SU-DHL-6 (cell line): ENCODE data around the gene RAE1.
"Not testable (repeated sequence)": the region's sequence is repeated elsewhere in the genome, so short reads cannot be mapped to it uniquely, and the experiment has no call there.

Experiments used
- H2AFZ ChIP-seq: fragments of 200-600 bp; sonication (generic); 2 replicates; pipeline ENCODE4 v1.6.1; 2014; ENCODE audit warnings: low read depth, mild to moderate bottlenecking, moderate library complexity, mixed read lengths, antibody characterized with exemption, low read length; ENCODE audit not compliant: severe bottlenecking
- H3F3A ChIP-seq: fragments of 200-600 bp; shearing (Covaris generic); 2 replicates; pipeline ENCODE4 v1.6.0; 2016; ENCODE audit warnings: antibody characterized with exemption, mild to moderate bottlenecking; ENCODE audit not compliant: insufficient read depth
- H3K27ac ChIP-seq: fragments of 200-600 bp; sonication (generic); 2 replicates; pipeline ENCODE4 v1.5.1; 2016; ENCODE audit warnings: low read depth, mild to moderate bottlenecking, low read length, moderate library complexity, mixed read lengths
- H3K27me3 ChIP-seq: fragments of 200-600 bp; sonication (generic), shearing (Covaris generic); 2 replicates; pipeline ENCODE4 v1.6.0; 2014; ENCODE audit warnings: mild to moderate bottlenecking, low read length
- H3K36me3 ChIP-seq: fragments of 200-600 bp; sonication (generic); 2 replicates; pipeline ENCODE4 v1.6.1; 2014; ENCODE audit warnings: mild to moderate bottlenecking, low read length, mixed read lengths
- H3K4me2 ChIP-seq: fragments of 300-600, 200-600 bp; shearing (Covaris generic), sonication (generic); 2 replicates; pipeline ENCODE4 v1.6.0; 2014; ENCODE audit warnings: low read length, low read depth, mild to moderate bottlenecking; ENCODE audit not compliant: poor library complexity, severe bottlenecking
- H3K4me3 ChIP-seq: fragments of 200-600 bp; sonication (generic); 2 replicates; pipeline ENCODE4 v1.5.1; 2014; ENCODE audit warnings: antibody characterized with exemption, low read length, mild to moderate bottlenecking, mixed read lengths; ENCODE audit not compliant: insufficient read depth, poor library complexity, severe bottlenecking
- H3K79me2 ChIP-seq: fragments of 200-600 bp; sonication (generic); 2 replicates; pipeline ENCODE4 v1.6.1; 2014; ENCODE audit warnings: mild to moderate bottlenecking, low read length, moderate library complexity; ENCODE audit not compliant: insufficient read depth
- H3K9ac ChIP-seq: fragments of 200-600 bp; sonication (generic); 2 replicates; pipeline ENCODE4 v1.7.0; 2014; ENCODE audit warnings: mild to moderate bottlenecking, low read length
- H3K9me2 ChIP-seq: fragments of 200-600 bp; sonication (generic); replicated peaks from 2 replicates; pipeline ENCODE4 v1.6.1; 2014; ENCODE audit warnings: low read length; ENCODE audit not compliant: insufficient read depth
- H3K9me3 ChIP-seq: fragments of 200-600 bp; sonication (generic); 2 replicates; pipeline ENCODE4 v1.6.1; 2014; ENCODE audit warnings: low read length, mixed read lengths; ENCODE audit not compliant: insufficient read depth
- H4K20me1 ChIP-seq: fragments of 200-600 bp; sonication (generic); 2 replicates; pipeline ENCODE4 v1.6.1; 2014; ENCODE audit warnings: low read depth, mild to moderate bottlenecking, antibody characterized with exemption, low read length, moderate library complexity, mixed read lengths
- EZH2phosphoT487 ChIP-seq: fragments of 200-600 bp; sonication (generic), shearing (Covaris generic); conservative IDR thresholded peaks from 2 replicates; pipeline ENCODE4 v1.6.1; 2018; ENCODE audit warnings: mild to moderate bottlenecking, antibody characterized with exemption, low read length, moderate library complexity, mixed read lengths
- TF ChIP-seq, protein P1 (sequence below): fragments of 200-600 bp; sonication (generic); IDR thresholded peaks from one replicate; pipeline ENCODE4 v1.5.1; 2017; ENCODE audit warnings: antibody characterized with exemption, mild to moderate bottlenecking, low read length, moderate library complexity; ENCODE audit not compliant: insufficient read depth, poor library complexity, severe bottlenecking

Gene RAE1

DNA sequence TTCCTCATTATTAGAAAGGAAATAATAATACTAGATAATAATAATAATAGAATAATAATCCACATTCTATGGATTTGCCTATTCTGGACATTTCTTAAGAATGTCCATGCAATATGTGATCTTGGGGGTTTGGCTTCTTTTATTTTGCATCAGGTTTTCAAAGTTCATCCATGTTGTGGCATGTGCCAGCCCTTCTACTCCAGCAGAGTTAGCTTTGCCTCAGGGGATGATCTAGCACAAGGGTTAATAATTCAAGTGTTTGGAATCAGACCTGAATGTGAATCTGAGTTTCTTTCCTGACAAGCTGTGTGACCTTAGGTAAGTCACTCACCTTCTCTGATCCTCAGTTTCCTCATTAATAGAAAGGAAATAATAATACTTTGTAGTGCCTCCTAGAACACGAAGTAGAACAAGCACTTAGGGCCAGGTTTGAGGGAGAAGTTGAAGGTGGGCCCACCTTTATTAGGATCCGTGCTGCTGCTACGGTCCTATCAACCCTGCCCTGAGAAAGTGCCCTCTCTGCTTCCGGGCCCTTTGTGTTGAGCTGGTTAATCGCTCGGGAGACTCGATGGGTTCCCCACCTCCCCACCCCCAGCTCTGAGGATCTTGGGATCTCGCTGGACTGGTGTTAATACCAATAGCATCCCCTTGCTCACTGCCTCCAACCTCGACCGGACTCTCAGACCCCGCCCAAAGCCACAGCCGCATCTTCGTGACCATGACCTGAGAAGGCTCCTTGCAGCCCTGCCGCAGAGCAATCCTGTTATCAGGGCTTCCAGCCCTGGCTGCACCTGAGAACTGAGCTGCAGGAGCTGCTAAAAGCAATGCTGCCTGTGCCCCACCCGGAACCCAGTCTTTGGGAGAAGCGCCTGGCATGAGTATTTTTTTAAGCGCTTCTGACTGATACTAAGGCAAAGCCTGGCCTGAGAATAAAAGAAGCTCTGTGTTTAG lies 67.0 kb downstream of the RAE1 start:
- Histone ChIP-seq H3K79me2 (no peaks in the 10 kb centered on the region), H3K27ac (no peak overlapping the region), H3K9me3 (no peaks in the 10 kb centered on the region), H3K27me3 (no peaks in the 10 kb centered on the region), H3F3A (no peaks in the 10 kb centered on the region), H3K36me3 (no peaks in the 10 kb centered on the region), H3K4me2 (no peak overlapping the region), H4K20me1 (no peaks in the 10 kb centered on the region), H3K4me3 (no peak overlapping the region), H2AFZ (no peak overlapping the region), H3K9me2 (no peaks in the 10 kb centered on the region), H3K9ac (no peak overlapping the region)
- TF ChIP-seq, protein P1, sequence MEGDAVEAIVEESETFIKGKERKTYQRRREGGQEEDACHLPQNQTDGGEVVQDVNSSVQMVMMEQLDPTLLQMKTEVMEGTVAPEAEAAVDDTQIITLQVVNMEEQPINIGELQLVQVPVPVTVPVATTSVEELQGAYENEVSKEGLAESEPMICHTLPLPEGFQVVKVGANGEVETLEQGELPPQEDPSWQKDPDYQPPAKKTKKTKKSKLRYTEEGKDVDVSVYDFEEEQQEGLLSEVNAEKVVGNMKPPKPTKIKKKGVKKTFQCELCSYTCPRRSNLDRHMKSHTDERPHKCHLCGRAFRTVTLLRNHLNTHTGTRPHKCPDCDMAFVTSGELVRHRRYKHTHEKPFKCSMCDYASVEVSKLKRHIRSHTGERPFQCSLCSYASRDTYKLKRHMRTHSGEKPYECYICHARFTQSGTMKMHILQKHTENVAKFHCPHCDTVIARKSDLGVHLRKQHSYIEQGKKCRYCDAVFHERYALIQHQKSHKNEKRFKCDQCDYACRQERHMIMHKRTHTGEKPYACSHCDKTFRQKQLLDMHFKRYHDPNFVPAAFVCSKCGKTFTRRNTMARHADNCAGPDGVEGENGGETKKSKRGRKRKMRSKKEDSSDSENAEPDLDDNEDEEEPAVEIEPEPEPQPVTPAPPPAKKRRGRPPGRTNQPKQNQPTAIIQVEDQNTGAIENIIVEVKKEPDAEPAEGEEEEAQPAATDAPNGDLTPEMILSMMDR = no peak
- no peak for TF ChIP-seq EZH2phosphoT487

DNA sequence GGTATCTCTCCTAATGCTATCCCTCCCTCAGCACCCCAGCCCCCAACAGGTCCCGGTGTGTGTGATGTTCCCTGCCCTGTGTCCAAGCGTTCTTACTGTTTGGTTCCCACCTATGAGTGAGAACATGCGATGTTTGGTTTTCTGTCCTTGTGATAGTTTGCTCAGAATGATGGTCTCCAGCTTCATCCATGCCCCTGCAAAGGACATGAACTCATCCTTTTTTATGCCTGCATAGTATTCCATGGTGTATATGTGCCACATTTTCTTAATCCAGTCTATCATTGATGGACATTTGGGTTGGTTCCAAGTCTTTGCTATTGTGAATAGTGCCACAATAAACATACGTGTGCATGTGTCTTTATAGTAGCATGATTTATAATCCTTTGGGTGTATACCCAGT lies 68.4 kb downstream of the RAE1 start:
- H3K36me3 ChIP-seq, H3K27me3 ChIP-seq, H3K9me3 ChIP-seq, H3K9me2 ChIP-seq, H3K9ac ChIP-seq, H3K4me2 ChIP-seq, H3K27ac ChIP-seq, H4K20me1 ChIP-seq, H3K4me3 ChIP-seq, H3F3A ChIP-seq, H2AFZ ChIP-seq, H3K79me2 ChIP-seq: not testable (repeated sequence)

DNA sequence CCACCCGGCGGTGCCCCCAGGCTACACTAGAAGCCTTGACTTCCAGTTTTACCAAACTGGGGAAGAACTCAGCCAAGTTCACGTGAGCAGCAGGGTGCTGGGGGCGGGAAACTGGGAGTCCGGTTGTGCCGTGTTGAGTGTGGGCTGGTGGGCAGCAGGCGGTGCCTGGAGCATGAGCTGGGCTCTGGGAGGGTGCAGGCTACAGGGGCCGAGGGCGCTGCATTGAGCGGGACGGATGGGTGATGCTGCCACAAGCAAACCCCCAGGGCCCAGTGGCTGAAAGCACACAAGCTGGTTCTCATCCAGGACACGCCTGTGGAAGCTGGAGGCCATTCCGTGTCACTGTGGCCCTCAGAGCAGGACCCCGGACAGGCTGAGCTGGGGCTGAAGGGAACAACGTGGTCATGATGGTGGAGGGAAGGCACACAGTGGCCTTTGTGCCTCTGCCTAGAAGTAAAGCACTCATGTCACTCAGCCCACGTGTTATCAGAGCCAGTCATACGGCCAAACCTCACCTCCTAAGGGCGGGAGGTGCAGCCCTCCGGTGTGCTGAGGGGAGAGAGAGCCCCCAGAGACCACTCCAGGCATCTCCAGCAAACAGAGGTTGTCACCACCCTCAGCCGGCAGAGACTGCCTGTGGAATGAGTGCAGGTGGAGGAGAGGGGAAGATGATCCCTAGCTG lies 69.7 kb downstream of the RAE1 start:
- TF ChIP-seq, protein P1 = no peak
- no peak for TF ChIP-seq EZH2phosphoT487
- Histone ChIP-seq H3K79me2 (no peaks in the 10 kb centered on the region), H3K9me3 (no peaks in the 10 kb centered on the region), H3K9me2 (no peaks in the 10 kb centered on the region), H2AFZ (no peak overlapping the region), H3F3A (no peaks in the 10 kb centered on the region), H3K36me3 (no peaks in the 10 kb centered on the region), H3K4me2 (no peak overlapping the region), H3K9ac (no peak overlapping the region), H4K20me1 (no peaks in the 10 kb centered on the region), H3K27me3 (no peaks in the 10 kb centered on the region), H3K4me3 (no peak overlapping the region), H3K27ac (no peak overlapping the region)
